A549 treated with DMSO at 1 μM for 4 hours (cell line): ENCODE data around the gene HNRNPA0. TPM values are rescaled to one million over a fixed set of nuclear protein-coding genes. Genes with fewer than 3 reads are reported as not detected.

Source experiments
- total RNA-seq: library from RNA; stranded (reverse); fragments of 200-300 nt; extraction: Qiagen RNA extraction; gene quantifications from 5 replicates; pipeline ENCODE4 v1.2.3, GENCODE V29; 2022; ENCODE audit warnings: low read depth

HNRNPA0 gene
- total RNA-seq: 51.2 to 55.2 TPM (median 53.0 TPM) in 5 replicates

DNA sequence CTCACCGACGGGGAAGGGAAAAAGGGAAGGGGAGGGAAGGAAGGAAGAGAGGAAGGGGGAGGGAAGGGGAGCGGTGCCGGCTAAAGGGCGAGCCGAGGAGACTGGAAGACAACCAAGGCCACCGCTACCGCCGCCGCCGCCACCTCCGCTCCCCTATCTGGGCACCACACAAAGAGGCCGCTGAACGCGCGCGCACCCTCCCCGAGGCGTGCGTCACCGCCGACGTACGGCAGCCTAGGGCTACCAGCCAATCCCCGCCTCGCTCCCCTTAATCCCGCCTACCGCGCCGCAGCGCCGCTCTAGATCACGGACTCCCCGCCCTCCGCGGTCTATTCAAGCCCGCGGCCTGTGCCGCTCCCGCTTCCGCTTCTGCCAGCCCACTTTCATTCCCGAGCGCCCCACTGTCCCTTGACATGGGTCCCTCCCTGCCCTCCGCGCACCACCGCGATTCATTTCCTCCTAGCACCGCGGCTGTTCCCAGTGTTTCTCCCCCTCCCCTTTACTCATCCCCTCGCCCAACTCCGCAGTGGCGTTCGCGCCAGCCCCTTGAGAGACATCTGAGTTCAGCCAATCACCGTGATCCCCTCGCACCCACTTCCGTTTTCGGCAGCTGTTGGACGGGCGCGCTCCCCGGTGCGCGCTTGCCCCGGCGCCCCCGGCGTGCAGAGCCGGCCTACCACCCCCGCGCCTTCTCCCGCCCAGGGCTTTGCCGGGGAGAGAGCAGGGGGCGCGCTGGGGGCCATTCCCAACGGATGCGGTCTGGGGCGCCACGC lies at the start of gene HNRNPA0:
Gene HNRNPA0 (minus strand): TSS at position 176 of the 773 bp plus-strand sequence. CDS start 297 bp downstream, outside the sequence.

DNA sequence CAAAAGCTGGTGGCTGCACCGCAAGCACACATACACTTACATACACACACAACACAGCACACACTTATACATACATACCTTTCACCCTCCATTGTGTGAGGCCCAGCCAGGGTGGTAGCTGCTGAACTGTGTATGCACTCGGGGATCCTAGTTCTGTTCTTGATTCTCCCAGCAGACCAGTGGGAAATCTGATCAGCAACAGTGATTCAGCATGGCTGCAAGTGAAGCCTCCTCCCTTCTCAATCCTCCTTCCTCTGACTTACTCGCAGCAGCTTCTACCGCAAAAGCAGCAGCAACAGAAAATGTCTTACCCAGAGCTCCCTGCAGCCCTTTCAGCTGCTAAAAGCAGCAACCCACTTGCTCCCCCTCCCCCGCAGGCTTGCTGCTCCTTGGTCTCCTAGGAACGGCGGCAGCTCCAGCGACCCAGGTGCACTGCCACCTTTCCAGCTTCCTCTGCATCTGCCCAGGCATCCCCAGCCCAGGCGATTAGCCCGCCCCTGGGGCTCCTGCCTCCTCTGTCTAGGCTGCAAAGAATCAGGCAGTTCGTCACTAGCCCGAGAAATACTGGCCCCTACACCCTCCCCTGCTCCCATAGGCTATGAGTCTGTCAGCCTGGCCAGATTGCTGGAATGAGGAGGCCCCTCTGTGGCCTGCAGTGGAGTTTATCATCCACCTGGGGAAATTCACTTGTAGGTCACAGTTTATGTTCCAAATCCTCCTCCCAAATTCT lies 18.4 kb downstream of the HNRNPA0 start, which contains the start of gene KLHL3:
Gene KLHL3 (minus strand): TSS at position 535 of the 730 bp plus-strand sequence. CDS start 443 bp downstream, at position 92.

Other genes with a start within 250 kb of the HNRNPA0 start
- 0.06 to 0.30 TPM (median 0.19 TPM) in 5 replicates for gene KLHL3, start 18.3 kb downstream of the HNRNPA0 start, total RNA-seq
- not detected in 5 replicates for gene MYOT, start 113.5 kb upstream of the HNRNPA0 start, total RNA-seq
- 0.06 to 0.08 TPM in 2 of 5 replicates, not detected in the others for gene PKD2L2, start 135.1 kb upstream of the HNRNPA0 start, total RNA-seq